Mesendoderm (in vitro differentiated cells): ENCODE data around the gene RASD2.

Experiments used
- DNase-seq: peaks from one replicate; pipeline ENCODE4 v3.0.0; 2013
- H2AK5ac ChIP-seq: 2 replicates; pipeline ENCODE4 v1.6.1; 2013; ENCODE audit warnings: low read length, inconsistent platforms
- H2BK120ac ChIP-seq: 2 replicates; pipeline ENCODE4 v1.6.1; 2013; ENCODE audit warnings: low read depth, mild to moderate bottlenecking, low read length, moderate library complexity, mixed read lengths
- H2BK15ac ChIP-seq: replicated peaks from 2 replicates; pipeline ENCODE4 v1.6.1; 2013; ENCODE audit warnings: low read depth, mild to moderate bottlenecking, moderate library complexity
- H2BK5ac ChIP-seq: 2 replicates; pipeline ENCODE4 v1.6.1; 2013; ENCODE audit warnings: low read length, inconsistent platforms
- H3K18ac ChIP-seq: 2 replicates; pipeline ENCODE4 v1.6.1; 2013; ENCODE audit warnings: mild to moderate bottlenecking, low read length, mixed read lengths
- H3K23ac ChIP-seq: one replicate; pipeline ENCODE4 v1.6.1; 2013; ENCODE audit warnings: low read length
- H3K27ac ChIP-seq: 2 replicates; pipeline ENCODE4 v1.5.1; 2013; ENCODE audit warnings: low read depth, mild to moderate bottlenecking, inconsistent platforms, low read length, moderate library complexity
- H3K27me3 ChIP-seq: 2 replicates; pipeline ENCODE4 v1.6.1; 2013; ENCODE audit warnings: low read length, control low read depth, mild to moderate bottlenecking, inconsistent platforms; ENCODE audit not compliant: insufficient read depth, poor library complexity
- H3K36me3 ChIP-seq: 2 replicates; pipeline ENCODE4 v1.6.1; 2013; ENCODE audit warnings: low read length, inconsistent platforms; ENCODE audit not compliant: control insufficient read depth, insufficient read depth
- H3K4ac ChIP-seq: one replicate; pipeline ENCODE4 v1.6.1; 2013; ENCODE audit warnings: low read depth, mild to moderate bottlenecking, low read length, moderate library complexity
- H3K4me1 ChIP-seq: 2 replicates; pipeline ENCODE4 v1.6.1; 2013; ENCODE audit warnings: low read depth, low read length, inconsistent platforms; ENCODE audit not compliant: control insufficient read depth
- H3K4me2 ChIP-seq: 2 replicates; pipeline ENCODE4 v1.6.1; 2013; ENCODE audit warnings: low read length
- H3K4me3 ChIP-seq: 2 replicates; pipeline ENCODE4 v1.5.1; 2013; ENCODE audit warnings: mild to moderate bottlenecking, low read length
- H3K56ac ChIP-seq: one replicate; pipeline ENCODE4 v1.6.1; 2013; ENCODE audit warnings: low read length
- H3K79me1 ChIP-seq: 2 replicates; pipeline ENCODE4 v1.6.1; 2013; ENCODE audit warnings: low read length, inconsistent platforms
- H3K79me2 ChIP-seq: 2 replicates; pipeline ENCODE4 v1.6.1; 2013; ENCODE audit warnings: mild to moderate bottlenecking, low read length; ENCODE audit not compliant: control insufficient read depth, insufficient read depth
- H3K9ac ChIP-seq: 2 replicates; pipeline ENCODE4 v1.6.1; 2013; ENCODE audit warnings: low read length, inconsistent platforms
- H4K5ac ChIP-seq: one replicate; pipeline ENCODE4 v1.6.1; 2013; ENCODE audit warnings: low read length
- H4K8ac ChIP-seq: one replicate; pipeline ENCODE4 v1.6.1; 2013; ENCODE audit warnings: low read depth, mild to moderate bottlenecking, control low read depth, low read length, moderate library complexity
- WGBS: extraction: QIAGEN DNeasy Blood & Tissue Kit; methylation state at CpG from one replicate; pipeline ENCODE4 v1.1.7; 2013; ENCODE audit warnings: low lambda C conversion rate, missing lambda C conversion rate; ENCODE audit not compliant: insufficient coverage; ENCODE audit errors: extremely low coverage; 5-methylcytosine and 5-hydroxymethylcytosine counted together

The RASD2 gene

DNA sequence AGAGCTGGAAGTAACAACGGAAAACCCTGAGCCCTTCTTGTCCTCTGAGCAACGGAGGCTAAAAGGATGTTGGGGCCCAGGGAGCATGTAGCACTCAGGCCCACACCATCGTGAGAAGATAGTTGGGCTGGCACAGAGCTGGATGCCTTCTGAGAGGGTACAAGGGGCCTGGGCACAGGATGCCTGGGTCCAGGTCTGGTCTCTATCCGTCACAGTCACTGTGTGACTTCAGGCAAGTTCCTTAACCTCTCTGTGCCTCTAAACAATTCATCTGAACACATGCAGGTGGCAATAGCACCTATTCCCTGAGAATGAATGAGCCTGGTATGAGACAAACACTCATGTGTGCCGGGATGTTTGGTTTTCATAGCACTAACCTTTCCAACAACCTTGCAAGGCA, 47.3 kb downstream of the RASD2 start:
- Histone ChIP-seq H3K4me1 (peaks cover 3% of the 10 kb centered on the region), H3K4me2 (no peak overlapping the region), H4K8ac (no peak overlapping the region), H3K4me3 (no peak overlapping the region), H3K18ac (no peak overlapping the region), H3K56ac (no peak overlapping the region), H2BK15ac (no peak overlapping the region), H4K5ac (no peak overlapping the region), H3K36me3 (no peaks in the 10 kb centered on the region), H3K27ac (no peak overlapping the region), H3K79me1 (no peaks in the 10 kb centered on the region), H2BK120ac (no peak overlapping the region), H3K79me2 (no peaks in the 10 kb centered on the region), H3K9ac (no peak overlapping the region), H2AK5ac (no peak overlapping the region), H2BK5ac (no peak overlapping the region), H3K27me3 (no peaks in the 10 kb centered on the region), H3K4ac (no peak overlapping the region), H3K23ac (no peak overlapping the region)
- no peak for DNase-seq
- no CpG with 5 or more reads among the region's 5 CpGs for WGBS

DNA sequence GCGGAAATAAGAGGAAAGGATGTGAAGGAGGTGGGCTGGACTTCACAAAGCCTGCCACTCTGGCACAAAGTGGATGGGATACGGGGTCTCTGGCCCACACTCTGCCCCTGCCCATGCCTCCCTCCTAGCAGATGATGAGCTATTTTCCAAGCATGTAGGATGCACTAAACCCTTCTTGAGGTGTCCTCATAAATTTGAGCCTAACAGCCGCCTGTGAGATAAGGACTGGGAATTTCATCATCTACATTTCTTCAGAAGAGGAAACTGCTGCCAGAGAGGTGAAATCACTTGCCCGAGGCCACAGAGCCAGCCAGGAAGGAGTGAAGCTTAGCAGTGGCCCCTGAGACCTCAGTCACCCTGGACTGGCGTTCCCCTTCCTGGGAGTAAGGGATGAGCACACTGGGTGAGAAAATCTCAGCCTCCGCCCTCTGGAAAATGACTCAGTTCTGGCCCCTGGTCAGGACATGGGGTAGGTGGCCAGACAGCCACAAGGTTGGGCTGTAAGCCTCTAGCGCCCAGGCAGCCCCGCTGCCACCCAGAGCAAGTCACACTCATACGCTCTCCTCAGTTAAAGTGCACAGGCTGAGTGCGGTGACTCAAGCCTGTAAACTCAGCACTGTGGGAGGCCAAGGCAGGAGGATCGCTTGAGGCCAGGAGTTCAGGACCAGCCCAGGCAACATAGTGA, 48.6 kb downstream of the RASD2 start:
- peak overlapping the region; percentile 53 for H3K27ac ChIP-seq
- H3K27me3 ChIP-seq: no peaks in the 10 kb centered on the region
- DNase-seq: peak; percentile 98

DNA sequence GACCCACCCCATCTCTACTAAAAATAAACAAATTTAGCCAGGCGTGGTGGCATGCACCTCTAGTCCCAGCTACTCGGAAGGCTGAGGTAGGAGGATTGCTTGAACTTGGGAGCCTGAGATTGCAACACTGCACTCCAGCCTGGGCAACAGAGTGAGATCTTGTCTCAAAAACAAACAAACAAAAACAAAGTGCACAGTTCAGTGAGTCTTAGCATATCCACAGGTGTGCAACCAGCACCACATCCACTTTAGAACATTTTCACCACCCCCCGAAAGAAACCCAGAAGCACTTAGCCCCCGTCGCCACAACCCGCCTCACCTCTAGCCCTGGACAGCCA, 49.1 kb downstream of the RASD2 start:
- Histone ChIP-seq H3K27ac (peak overlapping the region; percentile 53), H3K4me2 (no peak overlapping the region), H2BK120ac (no peak overlapping the region), H3K4me3 (no peak overlapping the region), H2AK5ac (no peak overlapping the region), H3K18ac (no peak overlapping the region), H3K4me1 (peaks cover 3% of the 10 kb centered on the region), H2BK15ac (no peak overlapping the region), H3K9ac (no peak overlapping the region), H3K79me2 (no peaks in the 10 kb centered on the region), H3K23ac (no peak overlapping the region), H3K56ac (peak overlapping the region; percentile 69), H2BK5ac (no peak overlapping the region), H4K8ac (no peak overlapping the region), H3K27me3 (no peaks in the 10 kb centered on the region), H3K36me3 (no peaks in the 10 kb centered on the region), H3K4ac (no peak overlapping the region), H4K5ac (no peak overlapping the region), H3K79me1 (no peaks in the 10 kb centered on the region)
- no CpG with 5 or more reads among the region's 6 CpGs for WGBS
- DNase-seq: no peak

More for the DNA sequence above, 48.6 kb downstream of the RASD2 start:
- H3K4ac ChIP-seq: no peak overlapping the region
- no peak overlapping the region for H3K4me2 ChIP-seq
- H3K18ac ChIP-seq: no peak overlapping the region
- peak overlapping the region; percentile 10 for H3K23ac ChIP-seq
- H3K4me3 ChIP-seq: no peak overlapping the region
- peak overlapping the region; percentile 69 for H3K56ac ChIP-seq
- H3K79me1 ChIP-seq: no peaks in the 10 kb centered on the region
- H2BK15ac ChIP-seq: no peak overlapping the region
- H3K9ac ChIP-seq: no peak overlapping the region
- no peak overlapping the region for H2BK120ac ChIP-seq
- WGBS: no CpG with 5 or more reads among the region's 11 CpGs
- H2BK5ac ChIP-seq: peak overlapping the region; percentile 38
- no peaks in the 10 kb centered on the region for H3K36me3 ChIP-seq
- no peak overlapping the region for H4K5ac ChIP-seq
- H3K79me2 ChIP-seq: no peaks in the 10 kb centered on the region
- H3K4me1 ChIP-seq: peaks cover 3% of the 10 kb centered on the region
- H2AK5ac ChIP-seq: no peak overlapping the region
- no peak overlapping the region for H4K8ac ChIP-seq

GRCh38 chr22:35590634-35591295, 50.1 kb downstream of the RASD2 start:
- Histone ChIP-seq H3K4me1 (peaks cover 3% of the 10 kb centered on the region), H3K56ac (no peak overlapping the region), H2BK120ac (no peak overlapping the region), H3K36me3 (no peaks in the 10 kb centered on the region), H4K8ac (no peak overlapping the region), H4K5ac (no peak overlapping the region), H3K4me3 (no peak overlapping the region), H3K79me2 (no peaks in the 10 kb centered on the region), H3K18ac (peak overlapping the region; percentile 46), H3K27ac (no peak overlapping the region), H3K4ac (no peak overlapping the region), H3K27me3 (no peaks in the 10 kb centered on the region), H3K79me1 (no peaks in the 10 kb centered on the region), H2AK5ac (no peak overlapping the region), H2BK5ac (no peak overlapping the region), H2BK15ac (no peak overlapping the region), H3K9ac (no peak overlapping the region), H3K23ac (no peak overlapping the region), H3K4me2 (no peak overlapping the region)
- DNase-seq: no peak
- WGBS: no CpG with 5 or more reads among the region's 13 CpGs

GRCh38 chr22:35591714-35592417, 51.2 kb downstream of the RASD2 start:
- Histone ChIP-seq H4K5ac (no peak overlapping the region), H2BK5ac (no peak overlapping the region), H2BK120ac (no peak overlapping the region), H2BK15ac (no peak overlapping the region), H3K79me1 (no peaks in the 10 kb centered on the region), H3K27ac (no peak overlapping the region), H3K36me3 (no peaks in the 10 kb centered on the region), H3K18ac (peak overlapping the region; percentile 5), H3K4me2 (no peak overlapping the region), H4K8ac (no peak overlapping the region), H3K27me3 (no peaks in the 10 kb centered on the region), H3K4me1 (peaks cover 3% of the 10 kb centered on the region), H3K9ac (no peak overlapping the region), H3K56ac (peak overlapping the region; percentile 17), H3K4me3 (no peak overlapping the region), H3K79me2 (no peaks in the 10 kb centered on the region), H2AK5ac (no peak overlapping the region), H3K4ac (peak overlapping the region; percentile 74), H3K23ac (no peak overlapping the region)
- DNase-seq: no peak
- no CpG with 5 or more reads among the region's 14 CpGs for WGBS
